ENCODE measurements around the gene TUBGCP3. TPM values are rescaled to one million over a fixed set of nuclear protein-coding genes. Genes with fewer than 3 reads are reported as not detected.

Gene TUBGCP3
- total RNA-seq, 1 donor from 2014 or later: 31.8 TPM

DNA sequence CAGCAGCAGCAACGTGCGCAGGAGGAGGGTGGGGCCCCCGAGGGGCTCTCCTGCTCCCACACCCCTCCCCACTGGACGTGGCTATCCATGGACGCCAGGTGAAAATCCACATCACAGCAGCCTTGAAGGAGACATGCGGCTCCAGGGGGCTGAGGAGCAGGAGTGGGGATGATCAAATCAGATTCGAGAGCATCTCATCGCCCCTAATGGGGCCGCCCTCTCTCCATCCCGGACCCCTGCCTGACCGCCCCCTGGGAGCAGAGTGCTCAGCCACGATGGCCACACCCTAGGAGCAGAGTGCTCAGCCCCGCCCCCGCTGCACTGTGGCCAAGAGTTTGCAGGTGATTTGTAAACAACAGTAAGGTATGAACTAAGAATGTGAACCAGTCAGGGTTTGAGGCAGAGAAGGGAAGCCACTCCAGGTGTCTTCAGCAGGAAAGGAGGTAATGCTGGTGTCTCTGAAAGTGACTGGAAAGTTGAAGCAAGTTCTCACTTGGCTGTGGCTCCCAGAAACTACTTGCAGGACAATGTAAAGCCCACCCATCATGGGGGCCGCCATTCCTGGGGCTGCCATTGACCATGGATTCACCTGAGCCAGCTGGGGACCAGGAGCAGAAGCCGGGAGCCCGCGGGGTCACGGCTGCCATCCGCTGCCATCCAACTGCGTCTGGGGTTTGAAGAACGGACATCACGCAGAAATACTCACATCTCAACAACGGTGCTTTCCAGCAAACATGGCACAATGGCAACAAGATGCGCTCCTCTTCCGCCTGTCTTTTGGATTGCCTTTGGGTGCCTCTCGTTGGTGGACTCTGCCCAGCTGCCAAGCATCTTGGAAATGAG is 140.0 kb downstream of the TUBGCP3 start:
- no peak overlapping the region for H3K4me3 Mint-ChIP-seq (ENCODE audit: low read depth)
- TF ChIP-seq CTCF (IDR thresholded peaks at IDR 0.05; ENCODE audit: unreplicated experiment): no peak
- no peak overlapping the region for H3K27ac Mint-ChIP-seq
- no peak for DNase-seq (ENCODE audit: low spot score, unreplicated experiment)
- H3K9me3 Mint-ChIP-seq (ENCODE audit: low read depth): no peaks in the 10 kb centered on the region
- H3K36me3 Mint-ChIP-seq (ENCODE audit: insufficient read depth): no peaks in the 10 kb centered on the region
- peaks cover 10% of the 10 kb centered on the region for H3K4me1 Mint-ChIP-seq (ENCODE audit: low read depth)
- peaks cover 37% of the 10 kb centered on the region for H3K27me3 Mint-ChIP-seq

- no peak for TF ChIP-seq CTCF (IDR thresholded peaks at IDR 0.05; ENCODE audit: unreplicated experiment)
- H3K4me3 Mint-ChIP-seq (ENCODE audit: low read depth): no peak overlapping the region
- no peaks in the 10 kb centered on the region for H3K36me3 Mint-ChIP-seq (ENCODE audit: insufficient read depth)
- peaks cover 10% of the 10 kb centered on the region for H3K4me1 Mint-ChIP-seq (ENCODE audit: low read depth)
- DNase-seq (ENCODE audit: low spot score, unreplicated experiment): no peak
- no peaks in the 10 kb centered on the region for H3K9me3 Mint-ChIP-seq (ENCODE audit: low read depth)
- no peak overlapping the region for H3K27ac Mint-ChIP-seq
- H3K27me3 Mint-ChIP-seq: peaks cover 41% of the 10 kb centered on the region
Measured at GRCh38 chr13:112447306-112447705, 140.6 kb downstream of the TUBGCP3 start.

GRCh38 chr13:112446867-112447266 is 141.1 kb downstream of the TUBGCP3 start:
- Mint-ChIP-seq H3K36me3 (ENCODE audit: insufficient read depth) (no peaks in the 10 kb centered on the region), H3K4me3 (ENCODE audit: low read depth) (no peak overlapping the region), H3K4me1 (ENCODE audit: low read depth) (peaks cover 10% of the 10 kb centered on the region), H3K9me3 (ENCODE audit: low read depth) (no peaks in the 10 kb centered on the region), H3K27ac (no peak overlapping the region), H3K27me3 (peaks cover 41% of the 10 kb centered on the region)
- DNase-seq (ENCODE audit: low spot score, unreplicated experiment): no peak
- TF ChIP-seq CTCF (IDR thresholded peaks at IDR 0.05; ENCODE audit: unreplicated experiment): no peak

DNA sequence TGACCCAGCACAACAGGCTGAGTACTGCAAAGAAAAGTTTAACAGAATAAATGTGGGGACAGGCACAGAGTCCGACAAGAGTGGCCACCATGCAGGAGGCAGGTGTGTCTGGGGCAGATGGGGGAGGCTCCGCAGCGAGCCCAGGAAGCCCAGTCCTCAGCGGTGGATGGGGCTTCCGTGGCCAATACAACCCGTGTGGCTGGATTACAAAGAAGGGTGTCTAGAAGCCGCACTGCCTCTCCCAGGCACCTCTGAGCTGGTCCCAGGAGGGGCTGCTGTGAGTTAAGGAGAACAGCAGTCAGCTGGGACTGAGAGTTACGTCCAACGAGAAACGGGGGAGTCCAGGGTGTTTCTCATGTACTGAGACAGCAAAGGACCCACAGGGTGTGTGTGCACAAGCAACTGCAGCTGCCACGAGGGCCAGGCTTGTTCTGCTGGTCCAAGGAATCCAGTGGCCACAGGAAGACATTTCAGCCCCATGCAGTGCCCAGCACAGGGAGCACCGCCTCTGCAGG is 141.5 kb downstream of the TUBGCP3 start:
- H3K9me3 Mint-ChIP-seq (ENCODE audit: low read depth): no peaks in the 10 kb centered on the region
- H3K36me3 Mint-ChIP-seq (ENCODE audit: insufficient read depth): no peaks in the 10 kb centered on the region
- no peak for DNase-seq (ENCODE audit: low spot score, unreplicated experiment)
- H3K27ac Mint-ChIP-seq: no peak overlapping the region
- TF ChIP-seq CTCF (IDR thresholded peaks at IDR 0.05; ENCODE audit: unreplicated experiment): no peak
- H3K27me3 Mint-ChIP-seq: peaks cover 43% of the 10 kb centered on the region
- no peak overlapping the region for H3K4me3 Mint-ChIP-seq (ENCODE audit: low read depth)
- peaks cover 10% of the 10 kb centered on the region for H3K4me1 Mint-ChIP-seq (ENCODE audit: low read depth)

- TF ChIP-seq CTCF (IDR thresholded peaks at IDR 0.05; ENCODE audit: unreplicated experiment): no peak
- Mint-ChIP-seq H3K4me1 (ENCODE audit: low read depth) (peaks cover 4% of the 10 kb centered on the region), H3K9me3 (ENCODE audit: low read depth) (no peaks in the 10 kb centered on the region), H3K27ac (no peak overlapping the region), H3K27me3 (peaks cover 44% of the 10 kb centered on the region), H3K36me3 (ENCODE audit: insufficient read depth) (no peaks in the 10 kb centered on the region), H3K4me3 (ENCODE audit: low read depth) (no peak overlapping the region)
- no peak for DNase-seq (ENCODE audit: low spot score, unreplicated experiment)
Measured at GRCh38 chr13:112445411-112446271, 142.3 kb downstream of the TUBGCP3 start.

Data from progenitor cell of endocrine pancreas (in vitro differentiated cells).